Limb (tissue), 2 donors: ENCODE results near the gene TBKBP1.

ENCODE experiments used
- DNase-seq, 2 donors: peaks; one replicate each; pipeline ENCODE4 v3.0.0-alpha.2; 2016; ENCODE audit errors: extremely low spot score in 2 of 2

TBKBP1 gene

GRCh38 chr17:47760409-47761140 lies 66.6 kb downstream of the TBKBP1 start:
- no peak for DNase-seq
